Keratinocyte (primary cell): ENCODE results near the gene XG. TPM values are rescaled to one million over a fixed set of nuclear protein-coding genes. Genes with fewer than 3 reads are reported as not detected.
A peak's percentile ranks its signal among the peaks of the same experiment; 100 is the strongest.

Experiments used
- DNase-seq: peaks from one replicate; pipeline ENCODE4 v3.0.0-alpha.2; 2011; ENCODE audit warnings: low read depth, missing footprints, low spot score
- FAIRE-seq: peaks from 2 replicates; lab custom pipeline; 2011; peaks lifted over from hg19 to GRCh38; lab: Jason Lieb, UNC
- H2AFZ ChIP-seq: 2 replicates; pipeline ENCODE4 v1.6.0; 2012; ENCODE audit warnings: low read length, control low read depth, inconsistent platforms; ENCODE audit not compliant: control insufficient read depth
- H3K27ac ChIP-seq: 2 replicates; pipeline ENCODE4 v1.5.1; 2011; ENCODE audit warnings: low read length; ENCODE audit not compliant: control insufficient read depth, insufficient read depth
- H3K27me3 ChIP-seq: 3 replicates; pipeline ENCODE4 v1.6.0; 2011; ENCODE audit warnings: low read length; ENCODE audit not compliant: control insufficient read depth, insufficient read depth; ENCODE audit errors: extremely low read depth
- H3K36me3 ChIP-seq, 2 experiments: 2 replicates in 1 of 2; 3 replicates in 1 of 2; pipeline ENCODE4 v1.5.1; 2011; ENCODE audit warnings: low read length in 2 of 2, mild to moderate bottlenecking in 1 of 2; ENCODE audit not compliant: control insufficient read depth in 2 of 2, insufficient read depth in 2 of 2; ENCODE audit errors: extremely low read depth in 1 of 2
- H3K4me1 ChIP-seq: 3 replicates; pipeline ENCODE4 v1.5.1; 2011; ENCODE audit warnings: low read length; ENCODE audit not compliant: control insufficient read depth, insufficient read depth; ENCODE audit errors: extremely low read depth
- H3K4me2 ChIP-seq: 3 replicates; pipeline ENCODE4 v1.6.0; 2011; ENCODE audit warnings: low read depth, low read length; ENCODE audit not compliant: control insufficient read depth, insufficient read depth; ENCODE audit errors: extremely low read depth
- H3K4me3 ChIP-seq, 3 experiments: fragments of 200-600 bp in 1 of 3; sonication (generic) in 1 of 3; 2 replicates in 2 of 3; 3 replicates in 1 of 3; pipeline ENCODE4 v1.5.1; 2011 to 2016; ENCODE audit warnings: low read length in 3 of 3, mild to moderate bottlenecking in 3 of 3, control low read depth in 2 of 3, inconsistent platforms in 1 of 3, low read depth in 1 of 3, mixed read lengths in 1 of 3, mixed run types in 1 of 3, moderate library complexity in 1 of 3; ENCODE audit not compliant: control insufficient read depth in 2 of 3, insufficient read depth in 2 of 3; ENCODE audit errors: extremely low read depth in 1 of 3
- H3K79me2 ChIP-seq: 2 replicates; pipeline ENCODE4 v1.6.0; 2012; ENCODE audit warnings: low read length; ENCODE audit not compliant: control insufficient read depth, insufficient read depth
- H3K9ac ChIP-seq: 3 replicates; pipeline ENCODE4 v1.6.0; 2011; ENCODE audit warnings: low read length; ENCODE audit not compliant: control insufficient read depth, insufficient read depth; ENCODE audit errors: extremely low read depth
- H3K9me1 ChIP-seq: 3 replicates; pipeline ENCODE4 v1.6.0; 2011; ENCODE audit warnings: low read length; ENCODE audit not compliant: control insufficient read depth, insufficient read depth; ENCODE audit errors: extremely low read depth
- H3K9me3 ChIP-seq: 2 replicates; pipeline ENCODE4 v1.5.1; 2012; ENCODE audit warnings: low read depth, low read length; ENCODE audit not compliant: control insufficient read depth
- H4K20me1 ChIP-seq: 3 replicates; pipeline ENCODE4 v1.6.0; 2011; ENCODE audit warnings: low read length; ENCODE audit not compliant: control insufficient read depth, insufficient read depth; ENCODE audit errors: extremely low read depth
- CTCF ChIP-seq, 3 experiments: IDR thresholded peaks in 1 of 3; conservative IDR thresholded peaks in 1 of 3; optimal IDR thresholded peaks in 1 of 3; 2 replicates in 2 of 3; 3 replicates in 1 of 3; pipeline versions ENCODE3 to v1.5.1; 2011; ENCODE audit warnings: low read length in 3 of 3, mild to moderate bottlenecking in 3 of 3, moderate library complexity in 2 of 3, control low read depth in 1 of 3, inconsistent platforms in 1 of 3; ENCODE audit not compliant: insufficient read depth in 2 of 3; ENCODE audit errors: extremely low read depth in 1 of 3
- EZH2 ChIP-seq: IDR thresholded peaks from one replicate; pipeline ENCODE4 v1.6.1; 2012; ENCODE audit warnings: inconsistent platforms, mild to moderate bottlenecking, low read length, moderate library complexity
- dilution Hi-C: fragments of 300-500 bp; cut with MboI; formaldehyde crosslinking; loops from one replicate; pipeline ENCODE4 v1.7.0; 2020; ENCODE audit warnings: low sequenced_read_pairs; ENCODE audit not compliant: extremely low pct_ligation_motif_present
- polyA plus RNA-seq, 5 experiments: library from polyadenylated mRNA; depleted of rRNA in 3 of 5; stranded (reverse) in 3 of 5; stranded (forward) in 1 of 5; unstranded in 1 of 5; fragments of >200 nt; gene quantifications; 1 replicate in 1 of 5; 2 replicates in 3 of 5; 3 replicates in 1 of 5; pipeline versions ENCODE4 v1.2.1 to v1.2.3, GENCODE V29; 2011 to 2012; ENCODE audit warnings: missing spikeins in 2 of 5, low read depth in 1 of 5, low replicate concordance in 1 of 5

XG gene
- polyA plus RNA-seq, 1 donor (not counting 4 experiments of a cell fraction or from before 2014, with no cell fraction given): 70.9 TPM

- H3K79me2 ChIP-seq: peaks cover 86% of the 10 kb centered on the region
- H3K9me3 ChIP-seq: no peaks in the 10 kb centered on the region
- DNase-seq: no peak
- H3K9ac ChIP-seq: no peak overlapping the region
- H3K27ac ChIP-seq: no peak overlapping the region
- no peak overlapping the region for H3K4me3 ChIP-seq
- peaks cover 3% of the 10 kb centered on the region for H3K9me1 ChIP-seq
- no peak overlapping the region for H2AFZ ChIP-seq
- peaks cover 68% of the 10 kb centered on the region for H3K4me1 ChIP-seq
- dilution Hi-C loops: no loop called here
- H3K36me3 ChIP-seq: peaks cover 0 to 6% of the 10 kb centered on the region in 2 experiments
- FAIRE-seq: no peak
- H4K20me1 ChIP-seq: no peaks in the 10 kb centered on the region
- no peaks in the 10 kb centered on the region for H3K27me3 ChIP-seq
- no peak overlapping the region for H3K4me2 ChIP-seq
- no peak for TF ChIP-seq CTCF (optimal IDR thresholded peaks at IDR 0.05 in 1 of 3, IDR thresholded peaks at IDR 0.05 in 1 of 3, conservative IDR thresholded peaks at IDR 0.05 in 1 of 3; ENCODE audit: extremely low read depth in 1 of 3, insufficient read depth in 2 of 3, low read length in 3 of 3)
- TF ChIP-seq EZH2: no peak
These were observed 46.6 kb upstream of the XG start for GRCh38 chrX:2705046-2705832.

GRCh38 chrX:2707334-2707760, 44.5 kb upstream of the XG start:
- H3K4me3 ChIP-seq: peak overlapping the region in 2 of 3 experiments; percentile 15 to 29
- FAIRE-seq: peak; percentile 95
- H3K4me1 ChIP-seq: peaks cover 64% of the 10 kb centered on the region

More at GRCh38 chrX:2707334-2707760, 44.5 kb upstream of the XG start:
- peak overlapping the region; percentile 83 for H3K9ac ChIP-seq
- H4K20me1 ChIP-seq: no peaks in the 10 kb centered on the region
- H3K79me2 ChIP-seq: peaks cover 74% of the 10 kb centered on the region
- H3K9me3 ChIP-seq: no peaks in the 10 kb centered on the region
- DNase-seq: peak; percentile 86
- dilution Hi-C loops: no loop called here
- no peak overlapping the region for H2AFZ ChIP-seq
- peaks cover 0 to 10% of the 10 kb centered on the region in 2 experiments for H3K36me3 ChIP-seq
- peak overlapping the region; percentile 99 for H3K27ac ChIP-seq
- peaks cover 3% of the 10 kb centered on the region for H3K9me1 ChIP-seq
- H3K27me3 ChIP-seq: no peaks in the 10 kb centered on the region
- TF ChIP-seq EZH2: no peak
- TF ChIP-seq CTCF (optimal IDR thresholded peaks at IDR 0.05 in 1 of 3, IDR thresholded peaks at IDR 0.05 in 1 of 3, conservative IDR thresholded peaks at IDR 0.05 in 1 of 3; ENCODE audit: extremely low read depth in 1 of 3, insufficient read depth in 2 of 3, low read length in 3 of 3): no peak
- peak overlapping the region; percentile 83 for H3K4me2 ChIP-seq
